ENCODE data around the gene FBXW5. TPM values are rescaled to one million over a fixed set of nuclear protein-coding genes. Genes with fewer than 3 reads are reported as not detected.

Gene FBXW5
- total and polyA plus RNA-seq, 9 of the 15 experiments (the other 6 are each of a cell fraction or from before 2014, with no cell fraction given): 0.21 to 128 (median 37.0) TPM

DNA sequence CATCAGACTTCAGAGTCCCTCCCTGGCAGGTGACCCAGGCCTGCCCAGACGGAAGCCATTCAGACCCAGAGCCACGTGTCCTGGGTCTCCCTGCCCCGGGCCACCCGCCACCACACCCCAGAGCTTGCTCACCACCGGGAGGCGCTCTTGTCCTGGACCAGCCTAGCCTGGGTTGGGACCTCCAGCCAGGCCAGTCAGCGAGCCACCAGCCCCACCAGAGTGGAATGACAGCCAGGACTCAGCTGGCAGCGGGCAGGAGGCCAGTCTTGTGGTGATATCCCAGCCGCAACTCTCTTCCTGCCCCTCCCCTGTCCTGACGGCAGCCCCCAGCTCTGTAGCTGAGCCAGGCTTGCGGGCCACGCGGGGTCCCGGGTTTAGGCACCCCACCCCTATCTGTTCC is 31.1 kb upstream of the FBXW5 start (continued):
- TF ChIP-seq AFF4 (CRISPR knock-in tag; IDR thresholded peaks at IDR 0.05) (no peak), CAMTA2 (CRISPR knock-in tag; conservative IDR thresholded peaks at IDR 0.05) (no peak), CHD2 (IDR thresholded peaks at IDR 0.05; ENCODE audit: low read depth, low read length) (no peak), CUX1 (CRISPR knock-in tag; IDR thresholded peaks at IDR 0.05) (no peak), LCOR (CRISPR knock-in tag; IDR thresholded peaks at IDR 0.05) (no peak), ETV6 (IDR thresholded peaks at IDR 0.05; ENCODE audit: borderline replicate concordance in 1 of 2, low read depth in 2 of 2, low read length in 1 of 2) (no peak), ETV6 (CRISPR knock-in tag; IDR thresholded peaks at IDR 0.05; ENCODE audit: borderline replicate concordance) (no peak), POLR2B (IDR thresholded peaks at IDR 0.05; ENCODE audit: low read depth, partially characterized antibody) (no peak), ZNF224 (CRISPR knock-in tag; IDR thresholded peaks at IDR 0.05) (no peak), ZNF551 (CRISPR knock-in tag; IDR thresholded peaks at IDR 0.05) (no peak), SAFB2 (IDR thresholded peaks at IDR 0.05; ENCODE audit: borderline replicate concordance, low read depth, low read length, severe bottlenecking) (no peak), NFE2L1 (tag; IDR thresholded peaks at IDR 0.05; ENCODE audit: borderline replicate concordance, low read depth) (no peak), STAT5A (IDR thresholded peaks at IDR 0.05; ENCODE audit: borderline replicate concordance, low read length) (no peak)
- TF ChIP-seq, protein P1, sequence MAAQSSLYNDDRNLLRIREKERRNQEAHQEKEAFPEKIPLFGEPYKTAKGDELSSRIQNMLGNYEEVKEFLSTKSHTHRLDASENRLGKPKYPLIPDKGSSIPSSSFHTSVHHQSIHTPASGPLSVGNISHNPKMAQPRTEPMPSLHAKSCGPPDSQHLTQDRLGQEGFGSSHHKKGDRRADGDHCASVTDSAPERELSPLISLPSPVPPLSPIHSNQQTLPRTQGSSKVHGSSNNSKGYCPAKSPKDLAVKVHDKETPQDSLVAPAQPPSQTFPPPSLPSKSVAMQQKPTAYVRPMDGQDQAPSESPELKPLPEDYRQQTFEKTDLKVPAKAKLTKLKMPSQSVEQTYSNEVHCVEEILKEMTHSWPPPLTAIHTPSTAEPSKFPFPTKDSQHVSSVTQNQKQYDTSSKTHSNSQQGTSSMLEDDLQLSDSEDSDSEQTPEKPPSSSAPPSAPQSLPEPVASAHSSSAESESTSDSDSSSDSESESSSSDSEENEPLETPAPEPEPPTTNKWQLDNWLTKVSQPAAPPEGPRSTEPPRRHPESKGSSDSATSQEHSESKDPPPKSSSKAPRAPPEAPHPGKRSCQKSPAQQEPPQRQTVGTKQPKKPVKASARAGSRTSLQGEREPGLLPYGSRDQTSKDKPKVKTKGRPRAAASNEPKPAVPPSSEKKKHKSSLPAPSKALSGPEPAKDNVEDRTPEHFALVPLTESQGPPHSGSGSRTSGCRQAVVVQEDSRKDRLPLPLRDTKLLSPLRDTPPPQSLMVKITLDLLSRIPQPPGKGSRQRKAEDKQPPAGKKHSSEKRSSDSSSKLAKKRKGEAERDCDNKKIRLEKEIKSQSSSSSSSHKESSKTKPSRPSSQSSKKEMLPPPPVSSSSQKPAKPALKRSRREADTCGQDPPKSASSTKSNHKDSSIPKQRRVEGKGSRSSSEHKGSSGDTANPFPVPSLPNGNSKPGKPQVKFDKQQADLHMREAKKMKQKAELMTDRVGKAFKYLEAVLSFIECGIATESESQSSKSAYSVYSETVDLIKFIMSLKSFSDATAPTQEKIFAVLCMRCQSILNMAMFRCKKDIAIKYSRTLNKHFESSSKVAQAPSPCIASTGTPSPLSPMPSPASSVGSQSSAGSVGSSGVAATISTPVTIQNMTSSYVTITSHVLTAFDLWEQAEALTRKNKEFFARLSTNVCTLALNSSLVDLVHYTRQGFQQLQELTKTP (IDR thresholded peaks at IDR 0.05; ENCODE audit: low read depth in 1 of 2, partially characterized antibody in 2 of 2): no peak

Measured in K562 (cell line).